HG03354 (cell line): Measurements from ENCODE around the gene CHRM4.
A peak's percentile ranks its signal among the peaks of the same experiment; 100 is the strongest.
"Not testable (repeated sequence)": the region's sequence is repeated elsewhere in the genome, so short reads cannot be mapped to it uniquely, and the experiment has no call there.

Experiments used
- ATAC-seq: cut with Tn5 transposase; IDR thresholded peaks from one replicate; pipeline ENCODE4 v1.9.1; 2021; ENCODE audit warnings: mild to moderate bottlenecking; ENCODE audit not compliant: unreplicated experiment, poor library complexity, severe bottlenecking

CHRM4 gene

GRCh38 chr11:46383974-46384701, 7.4 kb downstream of the CHRM4 start:
- no peak for ATAC-seq

- no peak for ATAC-seq
Observed at GRCh38 chr11:46383404-46383758, 8.2 kb downstream of the CHRM4 start.

GRCh38 chr11:46382646-46383403, 8.8 kb downstream of the CHRM4 start:
- ATAC-seq, result no peak

GRCh38 chr11:46381819-46382645, 9.5 kb downstream of the CHRM4 start:
- no peak for ATAC-seq

DNA sequence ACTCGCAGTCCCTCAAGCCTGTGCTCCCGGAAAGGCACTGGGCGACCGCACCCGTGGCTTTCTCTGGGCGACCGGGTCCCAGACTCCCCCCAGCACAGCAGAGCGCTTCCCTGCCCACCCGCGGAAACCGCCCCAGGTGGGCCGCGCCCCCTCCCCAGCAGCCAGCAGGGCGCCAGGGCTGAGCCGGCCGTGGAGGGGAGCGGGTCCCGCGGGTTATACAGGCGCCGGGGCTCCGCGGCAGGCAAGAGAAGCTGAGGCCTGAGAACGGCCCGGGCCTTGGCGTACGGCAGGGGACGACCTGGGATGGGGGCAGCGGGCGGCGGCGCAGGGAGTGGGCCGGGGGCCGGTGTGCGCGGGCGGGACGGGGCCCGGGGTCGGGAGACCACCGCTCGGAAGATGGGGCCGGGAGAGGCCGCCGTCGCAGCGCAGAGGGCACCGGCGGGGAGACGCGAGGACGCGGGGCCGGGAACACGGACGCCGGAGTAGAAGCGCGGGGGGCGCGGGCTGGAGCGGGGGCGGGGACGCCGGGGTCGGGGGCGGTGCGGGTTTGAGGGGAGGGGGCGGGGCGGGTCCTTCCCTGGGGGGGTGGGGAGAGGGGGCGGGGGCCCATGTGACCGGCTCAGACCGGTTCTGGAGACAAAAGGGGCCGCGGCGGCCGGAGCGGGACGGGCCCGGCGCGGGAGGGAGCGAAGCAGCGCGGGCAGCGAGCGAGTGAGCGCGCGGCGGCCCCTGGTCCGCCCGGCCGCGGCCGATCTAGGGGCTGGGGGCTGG, 10.3 kb downstream of the CHRM4 start, which contains the start of gene MDK:
MDK (plus strand) TSS at position 622 of the 771 bp plus-strand sequence. CDS start 389 bp downstream, outside the sequence.
- ATAC-seq, result peak; percentile 10

- peak; percentile 36 for ATAC-seq
Observed at GRCh38 chr11:46380340-46381047, 11.1 kb downstream of the CHRM4 start.

- ATAC-seq, result not testable (repeated sequence)
Observed at GRCh38 chr11:46379482-46380293, 11.9 kb downstream of the CHRM4 start.

- no peak for ATAC-seq
Observed at GRCh38 chr11:46378811-46379481, 12.6 kb downstream of the CHRM4 start.

GRCh38 chr11:46378296-46378695, 13.3 kb downstream of the CHRM4 start:
- ATAC-seq, result no peak

DNA sequence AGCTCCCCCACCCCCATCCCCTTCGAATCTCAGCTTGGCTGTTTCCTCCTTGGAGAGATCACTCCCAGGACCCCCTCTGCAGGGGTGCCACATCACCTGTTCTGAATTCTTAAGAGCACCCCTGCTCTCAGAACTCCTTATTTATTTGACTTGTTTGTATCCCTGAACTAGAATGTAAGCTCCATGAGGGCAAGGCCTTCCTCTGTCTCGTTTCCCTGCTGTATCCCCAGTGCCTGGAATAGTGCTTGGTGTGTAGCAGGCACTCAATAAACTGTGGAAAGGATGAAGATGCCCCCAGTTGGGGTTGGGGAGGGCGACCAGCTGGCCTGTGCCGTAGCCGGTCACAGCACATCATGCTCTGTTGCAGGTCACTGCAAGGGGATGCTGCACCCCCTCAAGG, 13.7 kb downstream of the CHRM4 start:
- ATAC-seq, result no peak

DNA sequence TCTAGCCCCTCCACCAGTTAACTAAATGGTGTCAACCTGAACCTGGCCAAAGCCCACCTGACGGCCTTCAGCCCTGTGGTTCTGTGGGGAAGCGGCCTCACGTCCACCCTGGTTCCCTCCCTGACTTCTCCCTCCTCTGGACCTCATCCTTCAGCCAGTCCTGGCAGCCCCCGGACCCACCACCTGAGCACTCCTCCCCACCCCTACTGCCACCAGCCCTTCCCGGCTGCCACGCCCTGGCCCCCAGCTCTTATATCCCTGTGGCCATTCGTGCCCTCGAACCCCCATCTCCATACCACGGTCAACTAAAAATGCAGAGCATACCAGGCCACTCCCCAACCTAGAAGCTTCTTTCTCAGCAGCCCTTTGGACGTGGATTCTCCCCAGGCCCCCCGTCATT, 14.3 kb downstream of the CHRM4 start:
- ATAC-seq, result no peak

DNA sequence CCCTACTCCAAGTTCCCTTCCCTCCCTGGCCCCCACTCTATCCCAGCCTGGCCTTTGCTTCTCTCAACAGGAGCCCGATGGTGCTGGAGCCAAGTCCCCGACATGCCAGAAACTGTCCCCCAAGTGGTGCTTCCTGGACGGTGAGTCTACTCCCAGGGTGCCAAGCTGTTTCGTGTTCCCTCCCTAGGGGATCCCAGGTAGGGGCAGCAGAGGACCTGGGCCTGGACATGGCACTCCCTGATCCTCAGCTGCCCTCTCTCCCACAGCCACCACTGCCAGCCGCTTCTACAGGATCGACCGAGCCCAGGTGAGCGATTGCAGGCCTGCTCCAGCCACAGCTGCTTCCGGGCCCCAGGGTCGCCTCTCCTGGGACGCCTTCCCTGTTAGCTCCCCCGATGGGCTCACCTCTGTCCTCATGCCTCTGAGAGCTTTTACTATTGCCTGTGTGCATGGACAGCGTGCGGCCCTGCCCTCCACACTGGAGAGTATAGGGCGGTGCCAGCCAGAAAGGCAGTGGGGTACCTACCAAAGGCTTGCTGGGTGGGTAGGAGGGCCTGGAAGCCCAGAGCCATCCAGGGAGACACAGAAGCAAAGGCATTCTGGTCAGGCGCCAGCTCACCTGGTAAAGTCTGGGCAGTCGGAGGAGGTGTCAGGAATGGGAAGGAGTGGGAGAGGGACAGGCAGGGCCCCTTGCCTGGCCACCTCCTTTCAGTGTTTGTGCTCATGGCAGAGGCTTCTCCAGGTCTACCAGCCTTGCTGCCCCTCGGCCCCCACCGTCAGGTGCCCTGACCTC, 15.1 kb downstream of the CHRM4 start:
- ATAC-seq, result no peak

GRCh38 chr11:46375392-46376101, 16.0 kb downstream of the CHRM4 start:
- ATAC-seq, result no peak

GRCh38 chr11:46374815-46375214, 16.8 kb downstream of the CHRM4 start:
- ATAC-seq, result no peak

DNA sequence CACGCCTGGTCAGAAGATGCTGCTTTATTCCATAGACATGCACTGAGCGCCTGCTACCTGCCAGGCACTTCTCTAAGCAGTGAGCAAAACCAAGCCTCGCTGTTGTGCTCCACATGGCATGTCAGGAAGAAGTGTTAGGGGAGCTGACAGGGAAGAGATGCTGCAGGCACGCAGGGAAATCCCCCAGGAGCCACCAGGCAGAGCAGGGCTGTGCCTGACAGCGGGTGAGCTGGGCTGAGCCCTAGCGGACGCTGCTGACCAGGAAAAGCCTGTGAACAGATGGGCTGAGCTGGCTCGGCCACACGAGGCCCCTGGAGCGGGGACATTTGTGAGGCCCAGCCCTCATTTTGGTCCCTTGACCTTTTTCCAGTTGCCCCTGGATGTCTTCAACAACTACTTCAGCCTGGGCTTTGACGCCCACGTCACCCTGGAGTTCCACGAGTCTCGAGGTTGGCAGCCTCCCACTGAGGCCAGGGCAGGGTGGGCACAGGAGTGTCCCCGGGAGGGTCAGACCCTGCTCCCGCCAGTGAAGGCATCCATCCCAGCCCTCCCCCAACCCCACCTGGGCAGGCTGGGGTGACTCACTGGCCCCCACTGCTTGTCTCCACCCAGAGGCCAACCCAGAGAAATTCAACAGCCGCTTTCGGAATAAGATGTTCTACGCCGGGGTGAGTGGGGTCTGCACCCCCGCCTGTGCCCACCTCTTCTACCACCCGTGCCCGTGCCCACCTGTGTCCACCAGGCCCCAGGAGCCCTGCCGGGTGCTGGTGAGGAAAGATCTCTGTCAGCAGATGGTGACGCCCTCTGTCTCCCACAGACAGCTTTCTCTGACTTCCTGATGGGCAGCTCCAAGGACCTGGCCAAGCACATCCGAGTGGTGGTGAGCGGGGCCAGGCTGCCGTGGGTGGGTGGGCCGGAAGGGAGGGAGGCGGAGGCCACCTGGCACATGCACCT, 17.5 kb downstream of the CHRM4 start:
- no peak for ATAC-seq
